ENCODE data around the gene NMRAL1. TPM values are rescaled to one million over a fixed set of nuclear protein-coding genes. Genes with fewer than 3 reads are reported as not detected.

The NMRAL1 gene
- polyA plus RNA-seq, 1 of the 3 experiments (the other 2 are of a cell fraction): 99.9 TPM

DNA sequence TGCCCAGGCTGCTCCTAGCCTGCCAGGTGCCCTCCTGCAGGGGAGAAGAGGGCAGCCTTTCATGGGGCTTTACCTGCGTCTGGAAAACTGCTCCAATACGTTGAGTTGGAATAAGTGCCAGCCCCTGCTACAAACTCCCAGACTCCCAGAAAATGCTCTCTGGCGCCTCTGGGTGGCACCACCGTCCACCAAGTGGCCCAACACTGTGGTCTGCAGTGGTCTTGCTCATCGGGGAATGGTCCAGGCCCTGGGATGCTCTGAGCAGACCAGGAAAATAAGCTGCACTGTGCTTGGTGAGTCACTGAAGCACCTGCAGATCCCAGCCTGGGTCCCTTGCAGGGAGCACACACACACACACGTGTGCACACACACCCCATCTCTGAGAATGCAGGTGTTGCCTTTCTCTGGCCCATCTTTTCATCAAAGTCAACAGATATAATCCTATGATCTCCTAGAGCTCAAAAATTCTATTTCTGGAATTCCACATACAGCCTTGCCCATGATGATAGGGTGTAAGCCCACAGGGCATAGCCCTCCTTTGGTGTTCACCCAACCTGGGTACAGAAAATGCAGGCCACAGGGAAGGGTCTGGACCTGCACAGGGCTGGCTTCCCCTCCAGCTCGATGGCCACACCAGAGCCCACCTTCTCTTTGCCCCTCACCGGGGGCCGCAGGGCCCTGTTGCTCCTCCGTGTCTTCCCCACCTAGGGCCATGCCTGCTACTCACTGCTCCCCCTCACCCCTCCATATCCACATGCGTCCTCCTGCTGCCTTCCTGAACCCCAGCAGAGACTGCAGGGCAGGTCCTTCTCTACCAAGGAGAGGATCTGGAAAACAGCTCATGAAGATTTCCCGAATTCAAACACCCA, 43.6 kb upstream of the NMRAL1 start (continued):
- TF ChIP-seq, protein P1, sequence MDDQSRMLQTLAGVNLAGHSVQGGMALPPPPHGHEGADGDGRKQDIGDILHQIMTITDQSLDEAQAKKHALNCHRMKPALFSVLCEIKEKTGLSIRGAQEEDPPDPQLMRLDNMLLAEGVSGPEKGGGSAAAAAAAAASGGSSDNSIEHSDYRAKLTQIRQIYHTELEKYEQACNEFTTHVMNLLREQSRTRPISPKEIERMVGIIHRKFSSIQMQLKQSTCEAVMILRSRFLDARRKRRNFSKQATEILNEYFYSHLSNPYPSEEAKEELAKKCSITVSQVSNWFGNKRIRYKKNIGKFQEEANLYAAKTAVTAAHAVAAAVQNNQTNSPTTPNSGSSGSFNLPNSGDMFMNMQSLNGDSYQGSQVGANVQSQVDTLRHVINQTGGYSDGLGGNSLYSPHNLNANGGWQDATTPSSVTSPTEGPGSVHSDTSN (IDR thresholded peaks at IDR 0.05): no peak

DNA sequence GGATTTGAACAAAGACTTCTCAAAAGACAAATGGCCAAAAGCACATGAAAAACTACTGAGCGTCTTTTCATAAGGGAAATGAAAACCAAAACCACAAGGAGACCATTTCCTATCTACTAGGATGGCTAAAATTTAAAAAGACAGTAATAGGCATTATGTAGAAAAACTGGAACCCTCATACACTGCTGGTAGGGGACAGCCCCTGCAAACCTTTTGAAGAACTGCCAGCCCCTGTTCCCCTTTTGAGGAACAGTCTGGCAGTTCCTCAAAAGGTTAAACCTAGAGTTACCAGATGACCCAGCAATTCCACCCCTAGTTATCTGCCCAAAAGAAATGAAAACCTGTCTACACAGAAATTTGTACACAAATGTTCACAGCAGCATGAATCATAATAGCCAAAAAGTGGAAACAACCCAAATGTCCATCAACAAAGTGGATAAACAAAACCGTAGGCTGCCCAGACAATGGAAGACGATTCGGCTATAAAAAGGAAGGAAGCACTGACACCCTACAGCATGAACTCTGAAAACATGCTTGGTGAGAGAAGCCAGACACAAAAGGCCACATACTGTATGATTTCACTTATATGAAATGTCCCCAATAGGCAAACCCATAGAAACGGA, 41.3 kb upstream of the NMRAL1 start:
- WGBS (ENCODE audit: low lambda C conversion rate): 91% methylated on average over 5 of the region's 5 CpGs
- H3K4me2 ChIP-seq: no peak overlapping the region

More for the DNA sequence above, 41.3 kb upstream of the NMRAL1 start:
- Histone ChIP-seq H3K4me3 (ENCODE audit: low read depth in 2 of 2, low read length in 1 of 2) (no peak overlapping the region), H3K27me3 (ENCODE audit: insufficient read depth) (no peaks in the 10 kb centered on the region), H3K9me2 (no peaks in the 10 kb centered on the region), H3F3A (replicated peaks; ENCODE audit: insufficient read depth) (peaks cover 4% of the 10 kb centered on the region), H2AFZ (ENCODE audit: low read depth) (no peak overlapping the region), H3K36me3 (replicated peaks in 1 of 2; ENCODE audit: control insufficient read depth in 1 of 2, insufficient read depth in 2 of 2, low read length in 1 of 2) (peaks cover 5 to 27% of the 10 kb centered on the region in 2 experiments), H3K4me1 (ENCODE audit: control insufficient read depth in 1 of 2, insufficient read depth in 2 of 2, low read depth in 1 of 2, low read length in 1 of 2) (no peaks in the 10 kb centered on the region; a peak in 1 of 4 replicates), H3K9ac (no peak overlapping the region), H3K27ac (ENCODE audit: low read depth in 2 of 2, low read length in 1 of 2) (no peak overlapping the region), H3K9me3 (no peaks in the 10 kb centered on the region), H3K79me2 (ENCODE audit: insufficient read depth) (peaks cover 9% of the 10 kb centered on the region; the same call in 1 of the 2 replicates), H4K20me1 (ENCODE audit: insufficient read depth) (peaks cover 10% of the 10 kb centered on the region; the same call in 1 of the 2 replicates)
- no peak for DNase-seq
- TF ChIP-seq CHD2 (IDR thresholded peaks at IDR 0.05; ENCODE audit: low read length, partially characterized antibody): no peak
- TF ChIP-seq TAF1 (IDR thresholded peaks at IDR 0.05; ENCODE audit: borderline replicate concordance, low read depth, low read length): no peak
- TF ChIP-seq, protein P2, sequence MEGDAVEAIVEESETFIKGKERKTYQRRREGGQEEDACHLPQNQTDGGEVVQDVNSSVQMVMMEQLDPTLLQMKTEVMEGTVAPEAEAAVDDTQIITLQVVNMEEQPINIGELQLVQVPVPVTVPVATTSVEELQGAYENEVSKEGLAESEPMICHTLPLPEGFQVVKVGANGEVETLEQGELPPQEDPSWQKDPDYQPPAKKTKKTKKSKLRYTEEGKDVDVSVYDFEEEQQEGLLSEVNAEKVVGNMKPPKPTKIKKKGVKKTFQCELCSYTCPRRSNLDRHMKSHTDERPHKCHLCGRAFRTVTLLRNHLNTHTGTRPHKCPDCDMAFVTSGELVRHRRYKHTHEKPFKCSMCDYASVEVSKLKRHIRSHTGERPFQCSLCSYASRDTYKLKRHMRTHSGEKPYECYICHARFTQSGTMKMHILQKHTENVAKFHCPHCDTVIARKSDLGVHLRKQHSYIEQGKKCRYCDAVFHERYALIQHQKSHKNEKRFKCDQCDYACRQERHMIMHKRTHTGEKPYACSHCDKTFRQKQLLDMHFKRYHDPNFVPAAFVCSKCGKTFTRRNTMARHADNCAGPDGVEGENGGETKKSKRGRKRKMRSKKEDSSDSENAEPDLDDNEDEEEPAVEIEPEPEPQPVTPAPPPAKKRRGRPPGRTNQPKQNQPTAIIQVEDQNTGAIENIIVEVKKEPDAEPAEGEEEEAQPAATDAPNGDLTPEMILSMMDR (IDR thresholded peaks at IDR 0.05): no peak
- TF ChIP-seq, protein P3, sequence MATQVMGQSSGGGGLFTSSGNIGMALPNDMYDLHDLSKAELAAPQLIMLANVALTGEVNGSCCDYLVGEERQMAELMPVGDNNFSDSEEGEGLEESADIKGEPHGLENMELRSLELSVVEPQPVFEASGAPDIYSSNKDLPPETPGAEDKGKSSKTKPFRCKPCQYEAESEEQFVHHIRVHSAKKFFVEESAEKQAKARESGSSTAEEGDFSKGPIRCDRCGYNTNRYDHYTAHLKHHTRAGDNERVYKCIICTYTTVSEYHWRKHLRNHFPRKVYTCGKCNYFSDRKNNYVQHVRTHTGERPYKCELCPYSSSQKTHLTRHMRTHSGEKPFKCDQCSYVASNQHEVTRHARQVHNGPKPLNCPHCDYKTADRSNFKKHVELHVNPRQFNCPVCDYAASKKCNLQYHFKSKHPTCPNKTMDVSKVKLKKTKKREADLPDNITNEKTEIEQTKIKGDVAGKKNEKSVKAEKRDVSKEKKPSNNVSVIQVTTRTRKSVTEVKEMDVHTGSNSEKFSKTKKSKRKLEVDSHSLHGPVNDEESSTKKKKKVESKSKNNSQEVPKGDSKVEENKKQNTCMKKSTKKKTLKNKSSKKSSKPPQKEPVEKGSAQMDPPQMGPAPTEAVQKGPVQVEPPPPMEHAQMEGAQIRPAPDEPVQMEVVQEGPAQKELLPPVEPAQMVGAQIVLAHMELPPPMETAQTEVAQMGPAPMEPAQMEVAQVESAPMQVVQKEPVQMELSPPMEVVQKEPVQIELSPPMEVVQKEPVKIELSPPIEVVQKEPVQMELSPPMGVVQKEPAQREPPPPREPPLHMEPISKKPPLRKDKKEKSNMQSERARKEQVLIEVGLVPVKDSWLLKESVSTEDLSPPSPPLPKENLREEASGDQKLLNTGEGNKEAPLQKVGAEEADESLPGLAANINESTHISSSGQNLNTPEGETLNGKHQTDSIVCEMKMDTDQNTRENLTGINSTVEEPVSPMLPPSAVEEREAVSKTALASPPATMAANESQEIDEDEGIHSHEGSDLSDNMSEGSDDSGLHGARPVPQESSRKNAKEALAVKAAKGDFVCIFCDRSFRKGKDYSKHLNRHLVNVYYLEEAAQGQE (IDR thresholded peaks at IDR 0.05; ENCODE audit: low read depth, low read length): no peak
- TF ChIP-seq FOXJ3 (CRISPR knock-in tag; IDR thresholded peaks at IDR 0.05): no peak
- no peak for TF ChIP-seq RCOR1 (IDR thresholded peaks at IDR 0.05; ENCODE audit: low read length)
- POLR2A ChIA-PET: interaction anchor here (0.5 kb wide), 1 partner anchor 14 kb away, joined by 3 read pairs; no protein-coding TSS in a partner anchor
- CTCF ChIA-PET: interaction anchor here (0.9 to 11.4 kb wide), 6 partner anchors 9 to 441 kb away, joined by 3 to 182 read pairs (median 21); no protein-coding TSS in a partner anchor
